Sciatic nerve (tissue), 2 donors: Measurements from ENCODE around the gene GRIA1. TPM values are rescaled to one million over a fixed set of nuclear protein-coding genes. Genes with fewer than 3 reads are reported as not detected.

Experiments used
- ATAC-seq: fragments of 200-7000 bp; cut with Tn5 transposase; one replicate; pipeline ENCODE4 v1.9.1; 2020; ENCODE audit warnings: mild to moderate bottlenecking, moderate library complexity
- DNase-seq: peaks from one replicate; pipeline ENCODE4 v3.0.0-alpha.2; 2020; ENCODE audit warnings: low spot score
- intact Hi-C: fragments of 100-400 bp; cut with DNase I; formaldehyde crosslinking; loops from one replicate; pipeline ENCODE4 v1.14.2; 2022
- total RNA-seq: library from RNA; stranded (reverse); fragmentation: NEBNext Ultra II Directional; extraction: Animal tissue kit (Norgen Biotek cat#: 25700); gene quantifications from one replicate; pipeline ENCODE4 v1.2.1, GENCODE V29; 2021
- donor health status: DM: no; HTN: no; CAD: no.
- donor health status: DM: no; HTN: no; CAD: no.

The GRIA1 gene
- total RNA-seq, 1 donor from 2014 or later = 1.4 TPM

GRCh38 chr5:153629027-153629895, 138.8 kb downstream of the GRIA1 start:
- intact Hi-C loops = no loop called here
- DNase-seq (no peak), ATAC-seq (peak; percentile 89)

GRCh38 chr5:153630546-153630945, 140.1 kb downstream of the GRIA1 start:
- ATAC-seq (no peak), DNase-seq (no peak)
- intact Hi-C loops = loop anchor here (5.0 kb wide), 1 partner anchor 1822 kb away; no protein-coding TSS in a partner anchor

GRCh38 chr5:153632748-153633290, 142.3 kb downstream of the GRIA1 start:
- intact Hi-C loops = loop anchor here (5.0 kb wide), 1 partner anchor 1819 kb away; no protein-coding TSS in a partner anchor
- DNase-seq (no peak), ATAC-seq (no peak)

GRCh38 chr5:153636670-153637451, 146.4 kb downstream of the GRIA1 start:
- intact Hi-C loops = no loop called here
- DNase-seq (no peak), ATAC-seq (no peak)

- intact Hi-C loops = no loop called here
- DNase-seq (no peak), ATAC-seq (no peak)
Observed at GRCh38 chr5:153640293-153640692, 149.8 kb downstream of the GRIA1 start.

GRCh38 chr5:153641183-153641688, 150.8 kb downstream of the GRIA1 start:
- ATAC-seq (peak; percentile 63), DNase-seq (no peak)
- intact Hi-C loops = no loop called here

GRCh38 chr5:153654504-153655200, 164.2 kb downstream of the GRIA1 start:
- no peak for ATAC-seq
- no peak for DNase-seq
- intact Hi-C loops = no loop called here

- no peak for DNase-seq
- no peak for ATAC-seq
- intact Hi-C loops = no loop called here
Observed at GRCh38 chr5:153655201-153655510, 164.7 kb downstream of the GRIA1 start.

GRCh38 chr5:153658149-153658548, 167.7 kb downstream of the GRIA1 start:
- intact Hi-C loops = no loop called here
- no peak for ATAC-seq

GRCh38 chr5:153658606-153659005, 168.1 kb downstream of the GRIA1 start:
- intact Hi-C loops = no loop called here
- DNase-seq = no peak

More at GRCh38 chr5:153658149-153658548, 167.7 kb downstream of the GRIA1 start:
- DNase-seq = no peak

GRCh38 chr5:153659039-153659736, 168.7 kb downstream of the GRIA1 start:
- ATAC-seq = no peak
- DNase-seq = no peak
- intact Hi-C loops = no loop called here

More at GRCh38 chr5:153658606-153659005, 168.1 kb downstream of the GRIA1 start:
- no peak for ATAC-seq

- intact Hi-C loops = no loop called here
- no peak for DNase-seq
- no peak for ATAC-seq
Observed at GRCh38 chr5:153660919-153661318, 170.4 kb downstream of the GRIA1 start.

GRCh38 chr5:153661897-153662296, 171.4 kb downstream of the GRIA1 start:
- intact Hi-C loops = no loop called here
- no peak for ATAC-seq
- no peak for DNase-seq

GRCh38 chr5:153670101-153670500, 179.6 kb downstream of the GRIA1 start:
- no peak for DNase-seq
- intact Hi-C loops = no loop called here
- ATAC-seq = no peak

- no peak for DNase-seq
- no peak for ATAC-seq
- intact Hi-C loops = no loop called here
Observed at GRCh38 chr5:153671653-153672346, 181.3 kb downstream of the GRIA1 start.

- intact Hi-C loops = no loop called here
- DNase-seq (no peak), ATAC-seq (no peak)
Observed at GRCh38 chr5:153672347-153673090, 182.0 kb downstream of the GRIA1 start.

GRCh38 chr5:153674356-153674755, 183.9 kb downstream of the GRIA1 start:
- DNase-seq (no peak), ATAC-seq (no peak)
- intact Hi-C loops = no loop called here
